ENCODE results near the gene ZDHHC9.
"Not testable (repeated sequence)": the region's sequence is repeated elsewhere in the genome, so short reads cannot be mapped to it uniquely, and the experiment has no call there.

ZDHHC9 gene

DNA sequence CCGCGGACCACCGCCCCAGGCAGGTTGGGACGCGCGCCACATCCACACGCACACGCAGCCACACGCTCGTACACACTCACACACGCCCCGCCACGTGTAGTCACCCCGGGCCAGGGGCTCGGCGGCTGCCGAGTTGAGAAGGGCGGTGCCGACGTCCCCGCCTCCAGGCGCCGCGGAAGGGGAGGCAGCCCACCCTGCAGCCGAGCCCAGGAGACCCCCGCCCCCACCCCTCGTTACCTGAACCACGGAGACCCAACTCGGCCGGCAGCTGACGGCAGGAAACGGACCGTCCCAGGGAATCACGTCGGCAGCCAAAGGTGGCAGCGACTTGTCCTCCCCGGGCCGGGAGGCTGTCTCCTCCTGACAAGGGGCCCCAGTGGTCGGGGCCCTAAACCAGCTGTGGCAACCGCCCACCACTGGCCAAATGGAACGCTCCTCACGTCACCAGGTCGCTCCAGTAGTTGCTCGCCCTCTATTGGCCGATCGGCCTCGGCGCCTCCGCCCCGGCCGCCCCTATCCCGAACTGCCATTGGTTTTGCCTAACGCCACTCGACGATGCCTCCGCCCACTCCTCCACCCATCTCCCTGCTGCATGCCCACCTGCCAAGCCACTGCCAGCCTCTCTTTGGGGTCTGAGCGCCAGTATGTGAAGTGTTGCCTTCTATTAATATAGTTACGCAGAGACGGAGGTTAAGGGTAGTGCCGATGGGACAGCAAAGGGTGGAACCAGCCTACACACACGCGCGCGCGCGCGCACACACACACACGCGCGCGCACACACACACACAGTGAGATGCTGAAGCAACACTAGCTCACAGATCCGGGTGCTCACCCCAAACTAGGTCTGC lies at the start of gene ZDHHC9:
ZDHHC9 (minus strand) TSS at position 428 of the 848 bp plus-strand sequence. CDS start 1,941 bp downstream, outside the sequence.
- DNase-seq (ENCODE audit: low spot score), result peak; percentile 70

DNA sequence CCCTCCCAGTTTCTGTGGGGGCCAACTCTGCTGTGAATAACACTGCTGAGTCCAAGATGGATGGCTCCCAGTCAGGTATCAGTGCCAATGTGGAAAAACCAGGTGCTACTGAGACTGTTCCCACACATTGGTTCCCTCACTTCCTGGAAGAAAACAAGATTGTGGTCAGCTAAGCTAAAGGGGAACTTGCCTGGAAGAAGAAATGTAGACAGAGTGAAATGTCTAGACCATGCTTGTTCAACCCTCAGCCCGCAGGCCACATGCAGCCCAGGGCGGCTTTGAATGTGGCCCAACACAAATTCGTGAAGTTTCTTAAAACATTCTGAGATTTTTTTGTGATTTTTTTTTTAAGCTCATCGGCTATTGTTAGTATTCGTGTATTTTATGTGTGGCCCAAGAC lies 33.7 kb upstream of the ZDHHC9 start:
- DNase-seq (ENCODE audit: low spot score), result no peak

DNA sequence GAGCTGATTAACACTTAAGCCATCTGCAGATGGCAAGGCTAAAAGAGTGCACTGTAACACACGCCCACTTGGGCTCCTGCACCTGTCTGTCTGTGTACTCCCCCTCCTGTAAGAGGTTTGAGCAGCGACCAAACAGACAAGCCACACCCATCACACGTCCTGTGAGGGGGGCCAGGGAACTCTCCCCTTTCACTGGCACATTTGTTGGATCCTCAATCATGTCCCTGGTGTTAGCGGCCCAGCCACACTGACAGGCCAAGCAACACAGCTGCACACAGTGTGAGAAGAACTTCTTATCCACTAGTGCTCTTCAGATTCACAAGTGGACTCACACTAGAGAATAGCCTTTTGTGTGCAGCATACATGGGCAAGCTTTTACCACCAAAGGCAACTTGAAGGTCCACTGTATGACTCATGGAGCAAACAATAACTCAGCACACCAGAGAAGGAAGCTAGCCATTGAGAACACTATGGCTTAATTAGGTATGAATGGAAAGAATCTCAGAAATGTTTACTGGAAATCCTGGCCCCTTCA lies 33.2 kb upstream of the ZDHHC9 start:
- DNase-seq (ENCODE audit: low spot score), result no peak

DNA sequence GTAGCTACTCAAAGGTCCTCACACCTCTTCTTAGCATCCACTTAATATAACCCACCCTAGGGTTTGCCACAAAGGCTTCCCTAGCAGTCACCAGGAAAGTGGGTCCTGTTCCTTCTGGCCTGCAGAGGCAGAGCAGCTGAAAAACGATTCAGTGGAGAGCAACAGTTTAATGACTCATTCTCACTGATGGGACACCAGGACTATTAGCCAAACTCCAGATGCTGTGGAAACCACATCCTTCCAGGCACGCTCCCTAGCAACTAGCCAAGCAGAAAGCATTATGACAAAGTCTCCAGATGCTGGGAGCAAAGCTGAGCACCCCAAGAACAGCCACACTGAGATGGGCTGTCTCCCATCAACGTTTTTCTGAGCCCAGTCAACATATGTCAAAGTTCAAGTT lies 32.0 kb upstream of the ZDHHC9 start:
- no peak for DNase-seq (ENCODE audit: low spot score)

DNA sequence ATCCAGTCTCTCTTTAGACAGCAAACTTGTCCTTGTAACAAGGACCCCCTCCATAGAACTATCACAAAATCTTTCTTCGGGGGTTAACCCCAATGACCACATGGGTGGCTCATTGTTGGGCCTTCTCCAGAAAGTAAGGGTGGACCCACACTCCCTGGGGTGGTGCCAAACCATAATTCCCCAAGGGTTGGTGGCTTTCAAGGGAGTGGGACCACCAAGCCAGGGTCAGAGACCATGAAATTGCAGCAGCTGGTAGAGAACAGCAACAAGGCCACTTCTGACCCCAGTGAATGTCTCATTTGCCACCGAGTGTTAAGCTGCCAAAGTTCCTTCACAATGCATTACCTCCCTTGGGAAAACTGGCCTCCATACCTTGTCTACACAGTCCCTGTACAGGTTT lies 28.8 kb upstream of the ZDHHC9 start:
- DNase-seq (ENCODE audit: low spot score), result no peak

DNA sequence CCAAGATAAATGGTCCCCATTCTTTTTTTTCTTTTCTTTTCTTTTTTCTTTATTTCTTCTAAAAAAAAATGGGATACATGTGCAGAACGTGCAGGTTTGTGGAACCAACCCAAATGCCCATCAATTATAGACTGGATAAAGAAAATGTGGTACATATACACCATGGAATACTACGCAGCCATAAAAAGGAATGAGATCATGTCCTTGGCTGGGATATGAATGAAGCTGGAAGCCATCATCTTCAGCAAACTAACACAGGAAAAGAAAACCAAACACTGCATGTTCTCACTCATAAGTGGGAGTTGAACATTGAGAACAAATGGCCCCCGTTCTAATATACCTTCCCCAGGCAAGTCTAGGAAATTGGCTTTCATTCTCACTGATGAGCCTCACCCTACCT lies 22.6 kb upstream of the ZDHHC9 start:
- not testable (repeated sequence) for DNase-seq (ENCODE audit: low spot score)

DNA sequence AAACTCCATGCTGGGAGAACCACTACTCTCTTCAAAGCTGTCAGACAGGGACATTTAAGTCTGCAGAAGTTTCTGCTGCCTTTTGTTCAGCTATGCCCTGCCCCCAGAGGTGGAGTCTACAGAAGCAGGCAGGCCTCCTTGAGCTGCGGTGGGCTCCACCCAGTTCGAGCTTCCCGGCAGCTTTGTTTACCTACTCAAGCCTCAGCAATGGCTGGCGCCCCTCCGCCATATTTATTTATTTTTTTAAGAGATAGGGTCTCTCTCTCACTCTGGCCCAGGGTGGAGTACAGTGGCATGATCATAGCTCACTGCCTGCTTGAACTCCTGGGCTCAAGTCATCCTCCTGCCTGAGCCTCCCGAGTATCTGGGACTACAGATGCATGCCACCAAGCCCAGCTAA lies 15.4 kb upstream of the ZDHHC9 start:
- not testable (repeated sequence) for DNase-seq (ENCODE audit: low spot score)

DNA sequence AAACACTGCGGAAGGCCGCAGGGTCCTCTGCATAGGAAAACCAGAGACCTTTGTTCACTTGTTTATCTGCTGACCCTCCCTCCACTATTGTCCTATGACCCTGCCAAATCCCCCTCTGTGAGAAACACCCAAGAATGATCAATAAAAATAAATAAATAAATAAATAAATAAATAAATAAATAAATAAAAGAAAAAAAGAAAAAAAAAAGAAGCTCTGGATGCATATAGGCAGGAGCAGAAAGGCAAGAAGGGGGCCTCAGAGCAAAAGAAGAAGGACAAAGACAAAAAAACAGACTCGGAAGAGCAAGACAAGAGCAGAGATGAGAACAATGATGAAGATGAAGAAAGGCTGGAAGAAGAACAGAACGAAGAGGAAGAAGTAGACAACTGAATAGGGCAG lies 8.1 kb upstream of the ZDHHC9 start:
- not testable (repeated sequence) for DNase-seq (ENCODE audit: low spot score)

DNA sequence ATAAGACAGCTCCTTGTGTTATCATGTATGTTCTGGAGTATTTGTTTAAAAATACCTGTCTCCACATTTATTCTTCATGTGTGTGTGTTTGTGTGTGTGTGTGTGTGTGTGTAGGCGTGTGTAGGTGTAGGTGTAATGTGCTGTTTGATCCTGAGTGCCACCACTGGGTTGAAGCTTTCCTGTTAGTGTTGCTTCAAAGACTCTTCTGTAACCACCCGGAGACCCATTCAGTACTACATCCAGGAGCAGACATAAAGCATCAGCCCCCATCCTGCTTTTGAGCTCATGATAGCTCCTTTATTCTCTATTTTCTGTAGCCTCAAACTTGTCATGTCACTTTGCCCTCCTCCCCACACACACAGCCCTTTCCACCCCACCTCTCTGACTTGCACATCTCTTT lies 3.0 kb upstream of the ZDHHC9 start:
- DNase-seq (ENCODE audit: low spot score), result no peak

DNA sequence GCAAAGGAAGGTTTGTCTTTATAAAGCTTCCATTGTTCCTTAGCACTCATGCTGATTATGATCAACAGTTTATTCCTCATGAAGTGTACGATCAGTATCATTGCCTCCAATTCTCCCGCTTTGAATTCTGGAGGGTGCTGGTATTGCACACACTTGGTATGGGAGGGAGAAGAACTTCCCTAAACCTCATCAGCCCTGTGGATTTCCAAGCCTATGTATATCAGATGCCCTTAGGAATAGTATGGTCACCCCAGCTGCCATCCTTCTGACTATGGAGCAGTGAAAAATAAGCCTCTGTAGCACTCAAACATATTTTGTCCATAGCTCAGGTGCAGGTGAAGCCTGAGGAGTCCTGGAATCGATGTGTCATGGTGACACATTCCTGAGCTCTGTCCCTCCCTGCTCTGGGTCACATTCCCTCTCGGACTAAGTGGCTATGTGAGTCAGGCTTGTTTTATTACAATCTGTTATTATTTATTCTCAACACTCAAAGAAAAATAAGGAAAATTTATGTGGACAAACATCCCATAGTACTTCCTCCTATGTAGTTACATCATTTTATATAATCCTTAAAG lies 2.0 kb upstream of the ZDHHC9 start:
- no peak for DNase-seq (ENCODE audit: low spot score)

DNA sequence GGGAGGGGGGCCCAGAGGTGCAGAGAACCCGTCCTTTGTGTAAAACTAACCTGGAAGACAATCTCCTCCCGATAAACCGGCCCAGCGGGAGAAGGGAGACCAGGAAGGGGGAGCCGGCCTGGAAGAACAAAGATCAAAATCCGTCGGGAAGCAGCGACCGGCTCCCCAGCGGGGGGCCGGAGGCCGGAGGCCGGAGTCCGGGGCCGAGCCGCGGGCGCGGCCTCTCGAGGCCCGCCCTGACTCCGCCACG lies 552 bp downstream of the ZDHHC9 start:
- DNase-seq (ENCODE audit: low spot score), result no peak

DNA sequence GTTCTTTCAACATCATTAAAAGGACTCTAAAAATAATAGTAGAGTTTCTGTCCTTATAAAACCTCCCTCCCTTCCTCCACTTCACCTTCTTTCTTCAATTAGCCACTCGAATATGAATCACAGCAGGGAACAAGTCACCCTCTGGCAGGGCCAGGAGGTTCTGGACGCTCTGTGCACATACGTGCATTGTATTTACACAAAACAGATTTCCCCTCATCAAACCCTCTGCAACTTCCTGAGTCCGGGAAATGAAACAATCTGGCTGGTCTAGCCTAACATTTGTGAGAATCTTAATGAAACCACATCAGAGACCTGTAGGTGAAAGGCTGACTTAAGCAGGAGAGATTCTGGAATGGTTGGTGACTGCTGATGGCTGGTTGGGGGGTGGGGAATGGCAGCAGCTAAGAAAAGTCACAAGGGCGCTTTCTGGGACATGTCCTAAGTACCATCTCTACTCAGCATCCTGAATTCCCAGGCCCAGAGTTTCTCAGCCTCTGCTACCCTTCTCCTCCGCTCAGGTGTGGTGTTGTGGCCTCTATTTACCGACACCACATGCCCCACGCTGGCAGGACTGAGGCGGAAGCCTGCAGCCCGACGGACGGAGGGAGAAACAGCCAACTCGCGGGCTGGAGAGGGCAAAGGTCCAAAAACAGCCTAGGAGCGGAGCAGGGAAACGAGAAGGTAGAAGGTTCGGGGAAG lies 1.0 kb downstream of the ZDHHC9 start:
- DNase-seq (ENCODE audit: low spot score), result no peak

DNA sequence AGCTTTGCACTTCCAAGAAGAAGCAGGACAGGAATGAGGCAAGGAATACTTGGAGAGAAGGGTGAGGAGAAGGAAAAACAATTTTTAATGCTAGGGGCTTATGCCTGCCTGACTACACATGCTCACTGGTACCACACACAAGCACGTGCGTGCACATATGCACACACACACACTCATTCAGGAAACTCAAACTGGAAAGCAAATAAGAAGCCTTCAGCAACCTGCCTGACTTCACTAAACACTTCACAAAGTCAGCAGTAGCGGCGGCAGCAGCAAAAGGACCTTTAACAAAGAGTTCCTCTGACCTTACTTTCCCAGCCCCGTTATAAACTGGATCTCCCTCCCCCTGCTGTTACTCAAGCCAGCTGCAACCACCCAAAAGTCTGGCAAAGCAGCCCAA lies 3.3 kb downstream of the ZDHHC9 start:
- DNase-seq (ENCODE audit: low spot score), result no peak

DNA sequence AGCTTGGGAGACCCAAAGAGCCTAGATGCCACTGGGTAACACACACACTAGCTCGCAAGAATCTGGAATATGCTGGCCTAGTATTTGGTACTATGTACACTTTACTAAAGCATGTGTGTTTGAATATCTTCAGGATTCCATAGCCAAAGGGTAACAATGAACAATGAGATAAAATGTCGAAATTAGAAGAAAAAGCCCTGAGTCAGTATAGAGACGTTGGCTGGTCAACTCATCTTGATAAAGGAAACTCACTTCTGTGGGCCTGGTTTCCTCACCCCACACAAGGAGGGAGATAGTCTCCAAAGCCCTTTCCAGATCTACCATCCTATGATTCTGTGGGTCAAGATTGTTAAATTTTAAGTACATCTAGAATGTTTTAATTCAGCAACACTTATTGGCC lies 6.9 kb downstream of the ZDHHC9 start:
- no peak for DNase-seq (ENCODE audit: low spot score)

DNA sequence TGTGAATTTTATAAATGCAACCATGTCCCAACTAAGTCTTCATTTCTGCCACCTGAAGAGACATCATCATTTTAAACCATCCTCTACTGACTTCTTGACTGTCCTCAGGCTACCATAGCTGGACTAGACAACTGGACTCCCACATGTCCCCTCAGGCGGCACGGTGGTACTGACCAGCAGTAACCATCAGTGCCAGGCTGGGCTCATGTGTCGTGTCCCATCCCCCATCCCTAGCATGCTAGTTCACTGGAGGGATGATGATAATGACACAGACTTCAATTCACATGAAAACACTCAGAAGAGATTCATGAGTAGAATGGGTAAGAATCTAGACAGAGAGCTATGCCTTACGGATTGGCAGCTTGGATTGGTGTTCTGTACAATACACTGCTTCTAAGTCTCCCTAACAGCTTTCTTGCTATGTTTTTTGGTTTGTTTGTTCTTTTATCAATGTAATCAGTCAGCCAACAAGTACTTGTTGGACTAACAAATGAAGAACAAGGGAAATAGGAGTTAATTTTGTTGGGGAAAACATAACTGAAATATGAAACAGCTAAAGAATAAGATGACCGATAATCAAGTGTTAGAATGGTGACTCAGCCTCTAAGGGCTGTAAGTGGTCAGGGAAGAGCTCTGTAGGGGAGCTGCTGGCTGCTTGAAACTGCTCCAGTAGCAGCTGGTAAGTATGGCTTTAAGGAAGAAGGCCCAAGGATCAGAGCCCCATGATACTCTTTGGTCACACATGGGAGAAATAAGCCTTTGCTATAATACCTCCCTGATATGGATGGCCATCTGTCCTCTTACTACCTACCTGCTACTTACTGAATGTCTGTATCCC lies 10.3 kb downstream of the ZDHHC9 start:
- DNase-seq (ENCODE audit: low spot score), result no peak

DNA sequence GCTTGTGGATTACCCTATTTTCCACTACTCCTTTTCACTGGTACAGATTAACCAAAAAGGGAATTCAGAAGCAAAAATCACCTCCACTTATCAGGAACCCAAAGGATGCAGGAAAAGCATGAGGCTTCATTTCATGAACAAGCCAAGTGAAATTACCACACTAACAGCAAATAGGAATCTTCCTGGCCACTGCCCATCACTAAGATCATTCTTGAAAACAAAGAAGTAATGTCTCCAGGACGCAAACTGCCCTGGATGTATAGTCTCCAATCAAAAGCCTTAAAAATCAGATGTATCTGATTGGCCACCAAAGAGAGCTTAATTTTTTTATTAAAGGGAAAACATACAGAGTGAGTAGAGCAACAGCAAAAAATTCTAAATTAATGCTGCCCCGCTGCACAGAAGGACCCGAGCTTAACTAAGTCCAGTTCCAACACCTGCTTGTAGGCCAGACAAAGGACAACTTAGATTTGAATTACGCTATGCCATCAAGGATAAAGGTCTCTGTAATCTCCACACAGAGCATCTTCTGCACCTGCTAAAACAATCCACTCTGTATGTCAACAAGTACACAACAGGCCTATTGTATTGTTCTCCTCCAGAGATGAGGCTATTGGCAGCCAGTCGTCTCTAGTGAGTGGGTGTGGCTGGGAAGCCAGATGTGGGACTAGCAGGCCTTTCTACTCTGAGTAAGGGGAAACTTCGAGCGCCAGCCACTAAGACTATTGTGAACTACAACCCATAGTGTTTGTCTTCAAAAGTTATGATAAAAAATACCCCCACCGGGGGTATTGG lies 12.4 kb downstream of the ZDHHC9 start:
- no peak for DNase-seq (ENCODE audit: low spot score)

DNA sequence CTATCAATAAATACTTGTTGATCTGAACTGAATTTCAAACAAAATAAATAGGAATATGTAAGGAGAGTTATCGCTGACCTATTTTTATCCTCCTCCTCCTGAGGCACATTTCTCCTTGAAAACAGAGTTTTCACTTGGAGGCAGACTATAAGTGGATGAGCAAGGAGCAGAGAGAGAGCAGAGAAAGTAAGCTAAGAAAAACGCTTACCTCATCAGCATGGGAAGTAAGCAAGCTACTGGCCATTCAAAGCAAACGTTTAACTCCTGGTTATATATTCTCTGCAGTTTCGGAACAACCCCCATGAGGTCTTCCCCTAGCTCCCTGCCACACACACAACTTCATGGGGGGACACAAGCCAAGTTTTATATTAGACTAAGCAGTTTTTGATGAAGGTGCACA lies 13.2 kb downstream of the ZDHHC9 start:
- DNase-seq (ENCODE audit: low spot score), result no peak

DNA sequence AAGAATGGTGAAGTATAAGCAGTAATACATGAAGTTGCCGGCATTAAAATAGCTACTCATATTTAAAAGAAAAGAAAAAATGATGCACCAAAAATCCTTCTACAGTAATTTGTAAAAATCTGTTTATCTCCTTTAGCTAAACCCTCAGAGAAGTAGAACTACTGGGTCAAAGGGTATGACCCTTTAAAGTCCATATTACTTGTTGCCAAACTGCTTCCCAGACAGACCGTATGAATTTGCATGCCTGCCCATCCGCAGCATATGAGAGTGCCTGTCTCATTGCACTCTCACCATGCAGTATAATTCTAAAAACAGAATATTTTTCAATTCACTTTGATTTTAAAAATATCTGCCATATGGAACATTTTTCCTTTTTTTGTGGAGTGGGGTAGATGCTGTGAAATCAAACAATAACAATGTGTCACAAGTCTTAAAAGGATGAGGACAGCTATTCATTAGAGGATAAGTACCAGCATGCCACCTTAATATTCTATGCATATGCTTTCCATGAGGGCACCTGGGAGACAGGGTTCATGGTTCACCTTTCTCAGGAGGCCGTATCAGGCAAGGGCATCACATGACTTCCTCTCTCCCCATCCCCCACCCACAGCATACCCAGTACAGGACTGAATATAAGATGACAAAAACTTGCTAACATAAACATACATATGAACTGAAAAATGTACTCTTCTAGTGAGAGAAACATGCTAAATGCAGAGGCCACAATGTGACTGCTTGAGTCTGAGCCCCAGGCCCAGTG lies 17.8 kb downstream of the ZDHHC9 start:
- no peak for DNase-seq (ENCODE audit: low spot score)

DNA sequence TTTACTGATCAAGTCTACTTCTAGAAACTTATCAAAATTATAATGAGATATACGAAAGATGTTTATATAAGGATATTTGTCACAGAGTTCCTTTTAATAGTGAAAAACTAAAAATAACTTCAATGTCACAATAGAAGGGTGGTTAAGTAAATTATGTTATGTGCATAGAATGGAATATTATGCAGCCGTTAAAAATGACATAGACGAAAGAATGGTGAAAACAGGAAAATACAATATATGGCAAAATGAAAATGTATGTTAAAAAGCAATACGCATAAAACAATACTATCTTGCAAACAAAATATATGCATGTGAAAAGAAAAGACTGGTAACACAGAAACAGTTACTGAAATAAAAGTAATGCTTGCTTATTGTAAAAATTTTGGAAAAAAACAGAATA lies 19.1 kb downstream of the ZDHHC9 start:
- no peak for DNase-seq (ENCODE audit: low spot score)

DNA sequence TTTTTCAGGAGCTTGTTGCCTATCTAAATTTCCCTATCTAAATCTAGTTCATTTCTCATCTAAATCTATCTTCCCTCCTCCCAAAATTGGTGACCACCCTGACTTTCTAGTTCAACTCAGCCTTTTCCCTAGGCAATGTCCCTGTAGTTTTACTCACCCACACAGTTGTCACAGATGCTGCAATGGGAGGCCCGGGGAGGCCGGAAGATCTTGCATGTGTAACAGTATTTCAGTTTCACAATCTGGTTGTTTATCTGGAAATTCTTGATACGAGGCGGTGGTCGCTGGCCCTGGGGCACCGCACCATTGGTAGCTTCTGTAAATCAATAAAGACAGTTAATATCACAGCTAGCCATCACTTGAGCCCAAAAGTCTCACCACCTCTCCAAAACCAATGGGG lies 20.2 kb downstream of the ZDHHC9 start:
- DNase-seq (ENCODE audit: low spot score), result no peak

DNA sequence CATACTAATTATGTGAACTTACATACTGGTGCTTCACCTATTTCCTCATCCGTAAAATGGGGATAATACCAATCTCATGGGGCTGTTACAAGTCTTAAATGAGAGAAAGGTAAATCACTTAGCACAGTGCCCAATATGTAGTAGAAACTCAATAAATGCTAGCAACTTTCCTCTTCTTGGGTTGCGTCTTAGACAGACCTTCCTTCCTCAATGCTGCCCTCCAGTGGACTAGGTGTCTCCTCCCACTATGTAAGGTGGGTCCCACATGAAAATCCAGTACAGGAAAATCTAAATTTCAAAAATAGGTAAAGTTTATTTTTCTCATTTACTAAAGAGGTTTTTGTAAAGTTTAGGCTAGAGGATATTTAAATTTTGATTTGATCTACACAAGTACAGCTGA lies 20.6 kb downstream of the ZDHHC9 start:
- DNase-seq (ENCODE audit: low spot score), result no peak

Measured in HuH-7.5 (cell line).